ENCODE results near the gene SLC41A3.

Gene SLC41A3

GRCh38 chr3:126129398-126129891, 45.5 kb upstream of the SLC41A3 start:
- no peak overlapping the region for H3K27ac ChIP-seq
- TF ChIP-seq CTCF (conservative IDR thresholded peaks at IDR 0.05), result no peak
- no peak for TF ChIP-seq ZFX (IDR thresholded peaks at IDR 0.05)

GRCh38 chr3:126128504-126129397, 44.8 kb upstream of the SLC41A3 start:
- no peak overlapping the region for H3K27ac ChIP-seq
- no peak for TF ChIP-seq ZFX (IDR thresholded peaks at IDR 0.05)
- TF ChIP-seq CTCF (conservative IDR thresholded peaks at IDR 0.05), result no peak

- H3K27ac ChIP-seq, result no peak overlapping the region
- TF ChIP-seq CTCF (conservative IDR thresholded peaks at IDR 0.05) (no peak), ZFX (IDR thresholded peaks at IDR 0.05) (no peak)
Measured at GRCh38 chr3:126127904-126128303, 44.0 kb upstream of the SLC41A3 start.

- TF ChIP-seq ZFX (IDR thresholded peaks at IDR 0.05) (no peak), CTCF (conservative IDR thresholded peaks at IDR 0.05) (no peak)
- H3K27ac ChIP-seq, result no peak overlapping the region
Measured at GRCh38 chr3:126127452-126127851, 43.5 kb upstream of the SLC41A3 start.

- no peak for TF ChIP-seq ZFX (IDR thresholded peaks at IDR 0.05)
- TF ChIP-seq CTCF (conservative IDR thresholded peaks at IDR 0.05), result no peak
- no peak overlapping the region for H3K27ac ChIP-seq
Measured at GRCh38 chr3:126126811-126127431, 43.0 kb upstream of the SLC41A3 start.

DNA sequence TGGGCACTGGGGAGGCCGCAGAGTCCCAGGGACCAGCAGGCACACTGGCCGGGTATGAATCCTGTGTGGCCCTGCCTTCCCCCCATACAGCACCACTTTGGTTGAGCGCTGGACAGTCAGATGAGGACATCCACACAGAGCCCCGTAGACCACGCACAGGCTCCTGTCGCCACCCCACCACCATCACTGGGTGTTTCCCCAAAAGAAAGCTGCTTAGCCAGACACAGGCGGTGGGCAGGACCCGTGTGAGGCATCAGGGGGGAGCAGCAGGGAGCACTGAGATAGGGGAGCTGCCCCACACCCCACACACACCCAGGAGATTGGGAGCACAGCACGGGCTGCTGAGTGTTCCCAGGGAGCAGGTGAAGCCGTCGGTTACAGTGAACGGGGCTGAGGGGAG, 42.4 kb upstream of the SLC41A3 start:
- TF ChIP-seq ZFX (IDR thresholded peaks at IDR 0.05), result no peak
- no peak for TF ChIP-seq CTCF (conservative IDR thresholded peaks at IDR 0.05)

GRCh38 chr3:126125781-126126251, 41.9 kb upstream of the SLC41A3 start:
- no peak overlapping the region for H3K27ac ChIP-seq
- TF ChIP-seq CTCF (conservative IDR thresholded peaks at IDR 0.05) (no peak), ZFX (IDR thresholded peaks at IDR 0.05) (no peak)

More for the DNA sequence above, 42.4 kb upstream of the SLC41A3 start:
- H3K27ac ChIP-seq, result no peak overlapping the region

Measured in C4-2B (cell line).